OCI-LY1 (cell line): ENCODE data around the gene MLC1.

Experiments used
- H2AFZ ChIP-seq: fragments of 200-600 bp; sonication (generic), shearing (Covaris generic); 2 replicates; pipeline ENCODE4 v1.6.0; 2014; ENCODE audit warnings: antibody characterized with exemption, mild to moderate bottlenecking, low read length
- H3F3A ChIP-seq: fragments of 200-600 bp; sonication (generic), shearing (Covaris generic); 2 replicates; pipeline ENCODE4 v1.6.0; 2014; ENCODE audit warnings: mild to moderate bottlenecking, antibody characterized with exemption, low read length, moderate library complexity; ENCODE audit not compliant: insufficient read depth
- H3K27ac ChIP-seq: fragments of 200-600 bp; sonication (generic); 2 replicates; pipeline ENCODE4 v1.5.1; 2014; ENCODE audit warnings: low read length, mixed run types, mild to moderate bottlenecking, low read depth; ENCODE audit not compliant: poor library complexity, severe bottlenecking
- H3K27me3 ChIP-seq: fragments of 200-600 bp; sonication (generic); 2 replicates; pipeline ENCODE4 v1.6.0; 2014; ENCODE audit warnings: antibody characterized with exemption, mild to moderate bottlenecking, low read length, moderate library complexity; ENCODE audit not compliant: insufficient read depth
- H3K36me3 ChIP-seq: fragments of 200-600 bp; sonication (generic); 2 replicates; pipeline ENCODE4 v1.6.1; 2014; ENCODE audit warnings: mild to moderate bottlenecking, antibody characterized with exemption, low read length, moderate library complexity, mixed read lengths; ENCODE audit not compliant: insufficient read depth
- H3K4me1 ChIP-seq: fragments of 200-600 bp; sonication (generic); 2 replicates; pipeline ENCODE4 v1.5.1; 2014; ENCODE audit warnings: mild to moderate bottlenecking, low read length, moderate library complexity; ENCODE audit not compliant: insufficient read depth, severe bottlenecking
- H3K4me2 ChIP-seq: fragments of 200-600 bp; sonication (generic), shearing (Covaris generic); 2 replicates; pipeline ENCODE4 v1.6.1; 2014; ENCODE audit warnings: low read length
- H3K4me3 ChIP-seq: fragments of 200-600 bp; sonication (generic); 2 replicates; pipeline ENCODE4 v1.5.1; 2014; ENCODE audit warnings: low read length, low read depth, mild to moderate bottlenecking, mixed read lengths; ENCODE audit not compliant: poor library complexity, severe bottlenecking
- H3K79me2 ChIP-seq: fragments of 200-600 bp; shearing (Covaris generic); 2 replicates; pipeline ENCODE4 v1.6.1; 2016; ENCODE audit warnings: mixed run types, low read length, mixed read lengths; ENCODE audit not compliant: insufficient read depth
- H3K9ac ChIP-seq: fragments of 200-600 bp; sonication (generic), shearing (Covaris generic); 2 replicates; pipeline ENCODE4 v1.6.1; 2014; ENCODE audit warnings: mild to moderate bottlenecking, low read length, mixed read lengths
- H3K9me2 ChIP-seq: fragments of 200-600 bp; sonication (generic), shearing (Covaris generic); 2 replicates; pipeline ENCODE4 v1.6.1; 2014; ENCODE audit warnings: low read depth, mild to moderate bottlenecking, low read length, mixed read lengths
- H3K9me3 ChIP-seq: fragments of 200-600 bp; shearing (Covaris generic); 2 replicates; pipeline ENCODE4 v1.6.1; 2014; ENCODE audit warnings: low read length, mixed read lengths
- H4K20me1 ChIP-seq: fragments of 200-600 bp; sonication (generic), shearing (Covaris generic); 2 replicates; pipeline ENCODE4 v1.6.0; 2016; ENCODE audit warnings: mild to moderate bottlenecking, low read length; ENCODE audit not compliant: insufficient read depth
- CTCF ChIP-seq: fragments of 200-600 bp; sonication (generic), shearing (Covaris generic); IDR thresholded peaks from 2 replicates; pipeline ENCODE4 v1.5.1; 2017; ENCODE audit warnings: mild to moderate bottlenecking, antibody characterized with exemption, low read length, moderate library complexity, mixed read lengths
- EZH2 ChIP-seq: fragments of 200-600 bp; sonication (generic), shearing (Covaris generic); IDR thresholded peaks from 2 replicates; pipeline ENCODE4 v1.8.0; 2017; ENCODE audit warnings: borderline replicate concordance, mixed run types, mild to moderate bottlenecking, antibody characterized with exemption, low read length, moderate library complexity, mixed read lengths

MLC1 gene

GRCh38 chr22:50035976-50036724 lies 49.1 kb downstream of the MLC1 start:
- Histone ChIP-seq H4K20me1 (no peaks in the 10 kb centered on the region), H3K4me1 (no peaks in the 10 kb centered on the region), H3K36me3 (peaks cover 7% of the 10 kb centered on the region; the same call in 1 of the 2 replicates), H3K27ac (no peak overlapping the region), H3F3A (no peaks in the 10 kb centered on the region), H3K79me2 (no peaks in the 10 kb centered on the region), H2AFZ (no peak overlapping the region), H3K27me3 (peaks cover 4% of the 10 kb centered on the region; the same call in 1 of the 2 replicates), H3K9ac (no peak overlapping the region), H3K4me2 (no peak overlapping the region), H3K4me3 (no peak overlapping the region), H3K9me3 (peaks cover 15% of the 10 kb centered on the region), H3K9me2 (no peaks in the 10 kb centered on the region)
- TF ChIP-seq CTCF = no peak
- no peak for TF ChIP-seq EZH2

GRCh38 chr22:50035131-50035881 lies 49.9 kb downstream of the MLC1 start:
- Histone ChIP-seq H2AFZ (no peak overlapping the region), H3K4me3 (no peak overlapping the region), H3K79me2 (no peaks in the 10 kb centered on the region), H4K20me1 (no peaks in the 10 kb centered on the region), H3K4me2 (no peak overlapping the region), H3K27ac (no peak overlapping the region), H3K9me2 (no peaks in the 10 kb centered on the region), H3K4me1 (no peaks in the 10 kb centered on the region), H3K36me3 (peaks cover 7% of the 10 kb centered on the region; the same call in 1 of the 2 replicates), H3K9ac (no peak overlapping the region), H3F3A (no peaks in the 10 kb centered on the region), H3K9me3 (peaks cover 15% of the 10 kb centered on the region), H3K27me3 (peaks cover 4% of the 10 kb centered on the region; the same call in 1 of the 2 replicates)
- TF ChIP-seq CTCF (no peak), EZH2 (no peak)

GRCh38 chr22:50034126-50035081 lies 50.8 kb downstream of the MLC1 start:
- Histone ChIP-seq H3K9me2 (no peaks in the 10 kb centered on the region), H3F3A (no peaks in the 10 kb centered on the region), H3K4me1 (no peaks in the 10 kb centered on the region), H3K36me3 (peaks cover 1% of the 10 kb centered on the region; the same call in 1 of the 2 replicates), H3K9me3 (peaks cover 13% of the 10 kb centered on the region), H3K27me3 (peaks cover 4% of the 10 kb centered on the region; the same call in 1 of the 2 replicates), H3K4me2 (no peak overlapping the region), H3K4me3 (no peak overlapping the region), H3K79me2 (no peaks in the 10 kb centered on the region), H4K20me1 (no peaks in the 10 kb centered on the region), H3K9ac (no peak overlapping the region), H2AFZ (no peak overlapping the region), H3K27ac (no peak overlapping the region)
- TF ChIP-seq CTCF (no peak), EZH2 (no peak)
